Measurements from ENCODE around the gene POLE4. TPM values are rescaled to one million over a fixed set of nuclear protein-coding genes. Genes with fewer than 3 reads are reported as not detected.

Gene POLE4
- polyA plus RNA-seq, 1 of the 3 experiments (the other 2 are of a cell fraction): 42.1 TPM

DNA sequence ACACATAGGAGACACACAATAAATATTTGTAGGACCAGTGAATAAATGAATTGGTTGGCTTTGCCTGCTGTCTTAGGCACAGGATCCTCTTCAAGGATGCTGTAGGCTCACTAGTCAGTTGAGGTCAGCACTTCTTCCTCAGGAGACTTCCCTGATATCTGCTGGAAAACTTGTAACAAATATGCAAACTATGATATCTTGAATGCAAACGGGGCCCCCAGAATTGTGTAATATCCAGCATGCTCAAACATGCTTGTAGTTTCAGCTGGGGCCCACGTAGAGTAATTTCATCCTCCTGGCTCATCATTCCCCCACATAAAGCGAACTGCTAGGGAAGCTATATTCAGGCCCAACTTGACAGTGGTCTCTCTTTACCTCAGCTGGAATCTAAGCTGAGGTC lies 43.6 kb downstream of the POLE4 start:
- Histone ChIP-seq H2AFZ (ENCODE audit: low read depth) (no peak overlapping the region), H3K4me3 (ENCODE audit: low read depth in 2 of 2, low read length in 1 of 2) (no peak overlapping the region), H3K9ac (no peak overlapping the region), H3K4me2 (no peak overlapping the region), H3K9me2 (no peaks in the 10 kb centered on the region), H3K9me3 (no peaks in the 10 kb centered on the region), H3K27ac (ENCODE audit: low read depth in 2 of 2, low read length in 1 of 2) (no peak overlapping the region), H3K79me2 (ENCODE audit: insufficient read depth) (no peaks in the 10 kb centered on the region), H3K4me1 (ENCODE audit: control insufficient read depth in 1 of 2, insufficient read depth in 2 of 2, low read depth in 1 of 2, low read length in 1 of 2) (no peaks in the 10 kb centered on the region; a peak in 1 of 4 replicates), H3K27me3 (ENCODE audit: insufficient read depth) (no peaks in the 10 kb centered on the region), H4K20me1 (ENCODE audit: insufficient read depth) (no peaks in the 10 kb centered on the region), H3K36me3 (replicated peaks in 1 of 2; ENCODE audit: control insufficient read depth in 1 of 2, insufficient read depth in 2 of 2, low read length in 1 of 2) (no peaks in the 10 kb centered on the region), H3F3A (replicated peaks; ENCODE audit: insufficient read depth) (no peaks in the 10 kb centered on the region)
- POLR2A ChIA-PET: no interaction called here
- CTCF ChIA-PET: interaction anchor here (1.1 to 1.4 kb wide), 3 partner anchors 22 to 82 kb away, joined by 3 to 4 read pairs (median 3); no protein-coding TSS in a partner anchor
- TF ChIP-seq YY1 (IDR thresholded peaks at IDR 0.05; ENCODE audit: low read depth) (no peak), IRF3 (IDR thresholded peaks at IDR 0.05; ENCODE audit: low read depth, low read length) (no peak), RFX5 (IDR thresholded peaks at IDR 0.05; ENCODE audit: low read length) (no peak), CHD2 (IDR thresholded peaks at IDR 0.05; ENCODE audit: low read length, partially characterized antibody) (no peak), EZH2phosphoT487 (IDR thresholded peaks at IDR 0.05; ENCODE audit: borderline replicate concordance, low read depth) (no peak)
- WGBS (ENCODE audit: low lambda C conversion rate): 85% methylated on average over 3 of the region's 3 CpGs
- no peak for DNase-seq

DNA sequence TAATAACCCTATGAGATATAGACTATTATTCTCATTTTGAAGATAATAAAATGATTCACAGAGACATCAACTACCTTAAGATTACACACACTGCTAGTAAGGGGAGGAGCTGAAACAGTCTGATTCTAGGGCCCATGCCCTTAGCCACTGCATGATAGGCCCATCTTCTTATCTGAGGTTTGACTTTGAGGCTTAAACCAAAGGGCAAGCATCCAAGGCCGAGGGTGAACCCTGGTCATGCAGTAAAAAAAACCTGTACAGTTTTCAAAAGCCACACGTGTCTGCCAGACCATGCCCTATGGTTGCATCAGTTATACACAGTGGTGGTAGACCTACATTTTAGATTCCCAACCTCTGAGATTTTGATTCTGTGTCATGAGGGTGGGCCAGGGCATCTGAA lies 44.8 kb downstream of the POLE4 start:
- DNase-seq: no peak
- Histone ChIP-seq H3K36me3 (replicated peaks in 1 of 2; ENCODE audit: control insufficient read depth in 1 of 2, insufficient read depth in 2 of 2, low read length in 1 of 2) (no peaks in the 10 kb centered on the region), H3K4me2 (no peak overlapping the region), H3F3A (replicated peaks; ENCODE audit: insufficient read depth) (no peaks in the 10 kb centered on the region), H3K4me1 (ENCODE audit: control insufficient read depth in 1 of 2, insufficient read depth in 2 of 2, low read depth in 1 of 2, low read length in 1 of 2) (peaks cover 0 to 3% of the 10 kb centered on the region in 2 experiments; a peak in 1 of 4 replicates), H3K79me2 (ENCODE audit: insufficient read depth) (no peaks in the 10 kb centered on the region), H3K9ac (no peak overlapping the region), H3K27ac (ENCODE audit: low read depth in 2 of 2, low read length in 1 of 2) (no peak overlapping the region), H3K4me3 (ENCODE audit: low read depth in 2 of 2, low read length in 1 of 2) (no peak overlapping the region), H3K27me3 (ENCODE audit: insufficient read depth) (no peaks in the 10 kb centered on the region), H3K9me3 (no peaks in the 10 kb centered on the region), H3K9me2 (no peaks in the 10 kb centered on the region), H4K20me1 (ENCODE audit: insufficient read depth) (no peaks in the 10 kb centered on the region), H2AFZ (ENCODE audit: low read depth) (no peak overlapping the region)
- ChIA-PET POLR2A (no interaction called here), CTCF (interaction anchor here (1.0 to 2.0 kb wide), 4 partner anchors 11 to 84 kb away, joined by 3 to 13 read pairs (median 4); no protein-coding TSS in a partner anchor)
- 63% methylated on average over 2 of the region's 2 CpGs for WGBS (ENCODE audit: low lambda C conversion rate)
- TF ChIP-seq SMC3 (IDR thresholded peaks at IDR 0.05; ENCODE audit: low read depth, low read length): no peak

- H3K79me2 ChIP-seq (ENCODE audit: insufficient read depth): no peaks in the 10 kb centered on the region
- CTCF ChIA-PET: interaction anchor here (1.0 to 2.0 kb wide), 3 partner anchors 12 to 85 kb away, joined by 3 to 13 read pairs (median 4); no protein-coding TSS in a partner anchor
- 52% methylated on average over 2 of the region's 2 CpGs for whole genome bisulfite sequencing (ENCODE audit: low lambda C conversion rate)
- no peak overlapping the region for H2AFZ ChIP-seq (ENCODE audit: low read depth)
- DNase-seq: no peak
- H3K4me3 ChIP-seq (ENCODE audit: low read depth in 2 of 2, low read length in 1 of 2): no peak overlapping the region
- no peak overlapping the region for H3K4me2 ChIP-seq
- POLR2A ChIA-PET: no interaction called here
- H3K9me3 ChIP-seq: no peaks in the 10 kb centered on the region
- H3F3A ChIP-seq (replicated peaks; ENCODE audit: insufficient read depth): no peaks in the 10 kb centered on the region
- H3K36me3 ChIP-seq (replicated peaks in 1 of 2; ENCODE audit: control insufficient read depth in 1 of 2, insufficient read depth in 2 of 2, low read length in 1 of 2): no peaks in the 10 kb centered on the region
- no peak overlapping the region for H3K27ac ChIP-seq (ENCODE audit: low read depth in 2 of 2, low read length in 1 of 2)
- H3K27me3 ChIP-seq (ENCODE audit: insufficient read depth): no peaks in the 10 kb centered on the region
- no peaks in the 10 kb centered on the region for H4K20me1 ChIP-seq (ENCODE audit: insufficient read depth)
- no peak overlapping the region for H3K9ac ChIP-seq
- no peaks in the 10 kb centered on the region for H3K9me2 ChIP-seq
- no peak for TF ChIP-seq JUND (IDR thresholded peaks at IDR 0.05)
- TF ChIP-seq EZH2phosphoT487 (IDR thresholded peaks at IDR 0.05; ENCODE audit: borderline replicate concordance, low read depth): no peak
- no peak for TF ChIP-seq MXI1 (IDR thresholded peaks at IDR 0.05; ENCODE audit: low read depth, low read length)
- no peak for TF ChIP-seq RCOR1 (IDR thresholded peaks at IDR 0.05; ENCODE audit: low read length)
- TF ChIP-seq, protein P1, sequence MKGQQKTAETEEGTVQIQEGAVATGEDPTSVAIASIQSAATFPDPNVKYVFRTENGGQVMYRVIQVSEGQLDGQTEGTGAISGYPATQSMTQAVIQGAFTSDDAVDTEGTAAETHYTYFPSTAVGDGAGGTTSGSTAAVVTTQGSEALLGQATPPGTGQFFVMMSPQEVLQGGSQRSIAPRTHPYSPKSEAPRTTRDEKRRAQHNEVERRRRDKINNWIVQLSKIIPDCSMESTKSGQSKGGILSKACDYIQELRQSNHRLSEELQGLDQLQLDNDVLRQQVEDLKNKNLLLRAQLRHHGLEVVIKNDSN (IDR thresholded peaks at IDR 0.05; ENCODE audit: borderline replicate concordance, low read depth): peak; percentile 26; the same call in 1 of the 2 replicates
- TF ChIP-seq FOSL2 (IDR thresholded peaks at IDR 0.05; ENCODE audit: borderline replicate concordance, low read depth): no peak
- H3K4me1 ChIP-seq (ENCODE audit: control insufficient read depth in 1 of 2, insufficient read depth in 2 of 2, low read depth in 1 of 2, low read length in 1 of 2): peaks cover 0 to 3% of the 10 kb centered on the region in 2 experiments; a peak in 1 of 4 replicates
Observed at GRCh38 chr2:75003773-75004172, 45.3 kb downstream of the POLE4 start.
